ENCODE data around the gene SPTBN4.

DNA sequence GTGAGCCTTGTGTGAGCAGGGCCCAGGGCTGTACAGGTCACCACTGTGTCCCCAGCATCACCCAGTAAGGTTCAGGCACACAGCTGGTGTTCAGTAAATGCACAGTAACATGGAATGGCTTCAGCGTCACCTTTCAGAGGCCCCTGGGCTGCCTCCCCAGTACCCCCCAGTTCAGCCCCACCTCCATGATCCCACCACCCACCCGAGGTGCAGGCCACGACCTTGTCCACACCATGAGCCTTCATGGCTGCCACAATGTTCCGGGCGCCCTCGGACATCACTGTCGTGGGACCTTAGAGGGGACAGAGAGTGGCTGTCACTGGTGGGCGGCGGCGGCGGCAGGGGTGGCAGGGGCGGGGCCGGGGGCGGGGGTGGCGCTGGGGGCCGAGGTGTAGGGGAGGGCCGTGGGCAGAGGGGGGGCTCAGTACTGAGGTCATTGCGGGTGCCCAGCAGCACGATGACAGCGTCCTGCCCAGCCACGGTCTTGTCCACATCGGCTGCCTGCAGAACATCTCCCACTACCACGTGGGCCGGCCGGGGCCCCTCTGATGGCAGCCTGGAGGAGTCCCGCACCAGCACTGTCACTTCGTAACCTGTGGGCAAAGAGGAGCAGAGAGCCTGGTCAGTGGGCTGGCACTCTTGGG lies 8.7 kb upstream of the SPTBN4 start:
- TF ChIP-seq CTCF (IDR thresholded peaks at IDR 0.05) (no peak), POLR2A (IDR thresholded peaks at IDR 0.05) (no peak)

All from body of pancreas (tissue), 4 donors.